Measurements from ENCODE around the gene AGFG2.

Gene AGFG2

GRCh38 chr7:100598425-100598824, 59.4 kb downstream of the AGFG2 start:
- Histone ChIP-seq H3K27me3 (replicated peaks; ENCODE audit: insufficient read depth, low read length) (peaks cover 66% of the 10 kb centered on the region), H4K20me1 (ENCODE audit: insufficient read depth, low read length) (no peaks in the 10 kb centered on the region), H3K9me2 (replicated peaks; ENCODE audit: insufficient read depth, low read length) (no peaks in the 10 kb centered on the region), H2AFZ (ENCODE audit: low read length) (no peak overlapping the region), H3K79me2 (ENCODE audit: low read length) (no peaks in the 10 kb centered on the region), H3K27ac (ENCODE audit: low read length) (no peak overlapping the region), H3K4me2 (ENCODE audit: low read depth, low read length) (no peak overlapping the region), H3K9me3 (replicated peaks; ENCODE audit: insufficient read depth, low read length) (no peaks in the 10 kb centered on the region), H3K36me3 (replicated peaks; ENCODE audit: insufficient read depth, low read length) (no peaks in the 10 kb centered on the region), H3K4me1 (ENCODE audit: low read length) (no peaks in the 10 kb centered on the region), H3F3A (ENCODE audit: insufficient read depth, low read length) (no peaks in the 10 kb centered on the region), H3K9ac (ENCODE audit: low read length) (no peak overlapping the region), H3K4me3 (ENCODE audit: low read length) (no peak overlapping the region)
- DNase-seq, result no peak
- TF ChIP-seq EZH2 (optimal IDR thresholded peaks at IDR 0.05; ENCODE audit: low read depth, low read length), result no peak
- no peak for TF ChIP-seq EZH2phosphoT487 (IDR thresholded peaks at IDR 0.05; ENCODE audit: low read length)

GRCh38 chr7:100599911-100600729, 61.1 kb downstream of the AGFG2 start:
- H4K20me1 ChIP-seq (ENCODE audit: insufficient read depth, low read length), result no peaks in the 10 kb centered on the region

GRCh38 chr7:100600730-100601038, 61.7 kb downstream of the AGFG2 start:
- TF ChIP-seq CTCF (IDR thresholded peaks at IDR 0.05; ENCODE audit: low read length), result no peak
- no peak for TF ChIP-seq EZH2 (optimal IDR thresholded peaks at IDR 0.05; ENCODE audit: low read depth, low read length)
- TF ChIP-seq EZH2phosphoT487 (IDR thresholded peaks at IDR 0.05; ENCODE audit: low read length), result no peak
- no peak overlapping the region for H2AFZ ChIP-seq (ENCODE audit: low read length)
- no peak overlapping the region for H3K9ac ChIP-seq (ENCODE audit: low read length)
- no peak overlapping the region for H3K4me3 ChIP-seq (ENCODE audit: low read length)
- no peak for DNase-seq
- peaks cover 66% of the 10 kb centered on the region for H3K27me3 ChIP-seq (replicated peaks; ENCODE audit: insufficient read depth, low read length)
- no peaks in the 10 kb centered on the region for H3K79me2 ChIP-seq (ENCODE audit: low read length)
- no peak overlapping the region for H3K4me2 ChIP-seq (ENCODE audit: low read depth, low read length)
- H3K4me1 ChIP-seq (ENCODE audit: low read length), result no peaks in the 10 kb centered on the region; the same call in 1 of the 2 replicates
- no peaks in the 10 kb centered on the region for H3K9me3 ChIP-seq (replicated peaks; ENCODE audit: insufficient read depth, low read length)
- H3K9me2 ChIP-seq (replicated peaks; ENCODE audit: insufficient read depth, low read length), result no peaks in the 10 kb centered on the region
- H3F3A ChIP-seq (ENCODE audit: insufficient read depth, low read length), result no peaks in the 10 kb centered on the region
- H4K20me1 ChIP-seq (ENCODE audit: insufficient read depth, low read length), result no peaks in the 10 kb centered on the region
- H3K36me3 ChIP-seq (replicated peaks; ENCODE audit: insufficient read depth, low read length), result no peaks in the 10 kb centered on the region
- H3K27ac ChIP-seq (ENCODE audit: low read length), result no peak overlapping the region

More at GRCh38 chr7:100599911-100600729, 61.1 kb downstream of the AGFG2 start:
- Histone ChIP-seq H3K27ac (ENCODE audit: low read length) (no peak overlapping the region), H2AFZ (ENCODE audit: low read length) (no peak overlapping the region), H3K79me2 (ENCODE audit: low read length) (no peaks in the 10 kb centered on the region), H3F3A (ENCODE audit: insufficient read depth, low read length) (no peaks in the 10 kb centered on the region), H3K4me1 (ENCODE audit: low read length) (no peaks in the 10 kb centered on the region; the same call in 1 of the 2 replicates), H3K9ac (ENCODE audit: low read length) (no peak overlapping the region), H3K9me3 (replicated peaks; ENCODE audit: insufficient read depth, low read length) (no peaks in the 10 kb centered on the region), H3K36me3 (replicated peaks; ENCODE audit: insufficient read depth, low read length) (no peaks in the 10 kb centered on the region), H3K9me2 (replicated peaks; ENCODE audit: insufficient read depth, low read length) (no peaks in the 10 kb centered on the region), H3K27me3 (replicated peaks; ENCODE audit: insufficient read depth, low read length) (peaks cover 65% of the 10 kb centered on the region), H3K4me3 (ENCODE audit: low read length) (no peak overlapping the region), H3K4me2 (ENCODE audit: low read depth, low read length) (no peak overlapping the region)
- DNase-seq, result no peak
- TF ChIP-seq CTCF (IDR thresholded peaks at IDR 0.05; ENCODE audit: low read length), result peak; percentile 35
- no peak for TF ChIP-seq EZH2phosphoT487 (IDR thresholded peaks at IDR 0.05; ENCODE audit: low read length)
